CD4-positive, alpha-beta memory T cell (primary cell): Measurements from ENCODE around the gene RASD1. TPM values are rescaled to one million over a fixed set of nuclear protein-coding genes. Genes with fewer than 3 reads are reported as not detected.
A peak's percentile ranks its signal among the peaks of the same experiment; 100 is the strongest.

Experiments used
- CTCF ChIA-PET: fragments of 350-600 bp; sonication (Branson Sonifier 250); formaldehyde crosslinking; loops from one replicate; lab custom pipeline; 2021; ENCODE audit warnings: inconsistent platforms; ENCODE audit not compliant: partially characterized antibody; lab: Charles Lee
- POLR2A ChIA-PET: fragments of 350-600 bp; sonication (Branson Sonifier 250); formaldehyde crosslinking; loops from one replicate; lab custom pipeline; 2021; ENCODE audit not compliant: partially characterized antibody; lab: Charles Lee
- DNase-seq, 5 donors: peaks; one replicate each; pipeline versions ENCODE4 v3.0.0 to v3.0.0-alpha.2; 2020 to 2022; ENCODE audit warnings: mixed read lengths in 1 of 5
- H3K27ac ChIP-seq: one replicate; pipeline ENCODE4 v1.7.0; 2013; ENCODE audit warnings: low read depth, low read length
- H3K27me3 ChIP-seq: 2 replicates; pipeline ENCODE4 v1.7.0; 2013; ENCODE audit warnings: mild to moderate bottlenecking, low read length, moderate library complexity; ENCODE audit not compliant: insufficient read depth
- H3K36me3 ChIP-seq: 2 replicates; pipeline ENCODE4 v1.7.0; 2013; ENCODE audit warnings: mild to moderate bottlenecking, low read length, moderate library complexity; ENCODE audit not compliant: insufficient read depth
- H3K4me1 ChIP-seq: 2 replicates; pipeline ENCODE4 v1.7.0; 2013; ENCODE audit warnings: mild to moderate bottlenecking, low read length, moderate library complexity; ENCODE audit not compliant: insufficient read depth
- H3K4me3 ChIP-seq, 2 donors: one replicate each; pipeline ENCODE4 v1.7.0; 2013; ENCODE audit warnings: low read length in 2 of 2, mild to moderate bottlenecking in 1 of 2
- H3K9me3 ChIP-seq, 2 donors: one replicate each; pipeline ENCODE4 v1.7.0; 2013; ENCODE audit warnings: low read length in 2 of 2, control low read depth in 1 of 2; ENCODE audit not compliant: control insufficient read depth in 1 of 2
- H3K27ac Mint-ChIP-seq, 7 donors: one replicate each; pipeline ENCODE4 v1.8.0; 2020 to 2021; ENCODE audit warnings: mixed read lengths in 7 of 7, mild to moderate bottlenecking in 6 of 7, inconsistent platforms in 3 of 7, moderate library complexity in 3 of 7
- H3K27me3 Mint-ChIP-seq, 2 donors: one replicate each; pipeline ENCODE4 v1.8.0; 2020 to 2021; ENCODE audit warnings: mixed read lengths in 2 of 2
- H3K36me3 Mint-ChIP-seq, 2 donors: one replicate each; pipeline ENCODE4 v1.8.0; 2020 to 2021; ENCODE audit warnings: mixed read lengths in 2 of 2, inconsistent platforms in 1 of 2, mild to moderate bottlenecking in 1 of 2
- H3K4me1 Mint-ChIP-seq, 4 donors: one replicate each; pipeline ENCODE4 v1.8.0; 2020 to 2021; ENCODE audit warnings: mixed read lengths in 4 of 4, mild to moderate bottlenecking in 1 of 4
- H3K4me3 Mint-ChIP-seq, 8 donors: one replicate each; pipeline ENCODE4 v1.8.0; 2020 to 2021; ENCODE audit warnings: mixed read lengths in 8 of 8, mild to moderate bottlenecking in 7 of 8, moderate library complexity in 6 of 8, inconsistent platforms in 3 of 8
- H3K9me3 Mint-ChIP-seq, 8 donors: one replicate each; pipeline ENCODE4 v1.8.0; 2020 to 2021; ENCODE audit warnings: mixed read lengths in 8 of 8, mild to moderate bottlenecking in 5 of 8, inconsistent platforms in 3 of 8, moderate library complexity in 1 of 8
- intact Hi-C: fragments of 100-400 bp; cut with micrococcal nuclease; formaldehyde crosslinking; loops from one replicate; pipeline ENCODE4 v1.15.1; 2023
- polyA plus RNA-seq, 2 donors: library from polyadenylated mRNA; unstranded; fragments of 300-500 nt; fragmentation: Illumina TruSeq; gene quantifications; one replicate each; pipeline ENCODE4 v1.2.3, GENCODE V29; 2021
- total RNA-seq, 2 experiments: library from RNA; stranded (reverse); gene quantifications; one replicate each; pipeline ENCODE4 v1.2.3, GENCODE V29; 2021

RASD1 gene
- total and polyA plus RNA-seq, 4 experiments from 2014 or later, result 0.38 to 0.87 (median 0.65) TPM

GRCh38 chr17:17516941-17517720 is 20.9 kb upstream of the RASD1 start:
- ChIA-PET POLR2A (no interaction called here), CTCF (no interaction called here)
- no peaks in the 10 kb centered on the region for H3K27me3 Mint-ChIP-seq
- peaks cover 0 to 4% of the 10 kb centered on the region in 2 donors for H3K36me3 Mint-ChIP-seq
- H3K9me3 ChIP-seq, result no peaks in the 10 kb centered on the region
- no peaks in the 10 kb centered on the region for H3K27me3 ChIP-seq
- peaks cover 0 to 2% (median under 1%) of the 10 kb centered on the region in 4 donors for H3K4me1 Mint-ChIP-seq
- H3K4me1 ChIP-seq, result no peaks in the 10 kb centered on the region
- H3K9me3 Mint-ChIP-seq, result no peaks in the 10 kb centered on the region
- H3K27ac ChIP-seq, result no peak overlapping the region
- H3K36me3 ChIP-seq, result no peaks in the 10 kb centered on the region
- H3K4me3 ChIP-seq, result no peak overlapping the region
- no peak for DNase-seq
- H3K4me3 Mint-ChIP-seq, result no peak overlapping the region
- H3K27ac Mint-ChIP-seq, result no peak overlapping the region
- intact Hi-C loops, result no loop called here

GRCh38 chr17:17515934-17516930 is 20.0 kb upstream of the RASD1 start:
- Histone ChIP-seq H3K9me3 (no peaks in the 10 kb centered on the region), H3K4me3 (no peak overlapping the region), H3K27me3 (no peaks in the 10 kb centered on the region), H3K27ac (no peak overlapping the region), H3K36me3 (no peaks in the 10 kb centered on the region), H3K4me1 (no peaks in the 10 kb centered on the region)
- peaks cover 0 to 2% (median under 1%) of the 10 kb centered on the region in 4 donors for H3K4me1 Mint-ChIP-seq
- no peak for DNase-seq
- no peaks in the 10 kb centered on the region for H3K27me3 Mint-ChIP-seq
- CTCF ChIA-PET, result interaction anchor here (1.0 kb wide), 1 partner anchor 11 kb away, joined by 3 read pairs; no protein-coding TSS in a partner anchor
- no peaks in the 10 kb centered on the region for H3K9me3 Mint-ChIP-seq
- intact Hi-C loops, result no loop called here
- no peak overlapping the region for H3K4me3 Mint-ChIP-seq
- peaks cover 0 to 4% of the 10 kb centered on the region in 2 donors for H3K36me3 Mint-ChIP-seq
- peak overlapping the region in 1 of 7 donors; percentile 3 for H3K27ac Mint-ChIP-seq
- POLR2A ChIA-PET, result no interaction called here

GRCh38 chr17:17514993-17515933 is 19.1 kb upstream of the RASD1 start:
- Histone ChIP-seq H3K9me3 (no peaks in the 10 kb centered on the region), H3K4me1 (no peaks in the 10 kb centered on the region), H3K27ac (no peak overlapping the region), H3K27me3 (no peaks in the 10 kb centered on the region), H3K36me3 (no peaks in the 10 kb centered on the region), H3K4me3 (no peak overlapping the region)
- DNase-seq, result no peak
- Mint-ChIP-seq H3K4me1 (peaks cover 0 to 8% (median 2%) of the 10 kb centered on the region in 4 donors), H3K4me3 (no peak overlapping the region), H3K9me3 (no peaks in the 10 kb centered on the region), H3K27me3 (no peaks in the 10 kb centered on the region), H3K36me3 (peaks cover 0 to 4% of the 10 kb centered on the region in 2 donors), H3K27ac (no peak overlapping the region)
- ChIA-PET POLR2A (no interaction called here), CTCF (interaction anchor here (1.0 kb wide), 1 partner anchor 12 kb away, joined by 3 read pairs; no protein-coding TSS in a partner anchor)
- intact Hi-C loops, result no loop called here

GRCh38 chr17:17514361-17514992 is 18.3 kb upstream of the RASD1 start:
- ChIA-PET CTCF (no interaction called here), POLR2A (no interaction called here)
- H3K4me1 ChIP-seq, result no peaks in the 10 kb centered on the region
- no peak for DNase-seq
- no peak overlapping the region for H3K27ac ChIP-seq
- no peak overlapping the region for H3K27ac Mint-ChIP-seq
- intact Hi-C loops, result no loop called here
- H3K9me3 ChIP-seq, result no peaks in the 10 kb centered on the region
- H3K4me1 Mint-ChIP-seq, result peaks cover 0 to 10% (median 2%) of the 10 kb centered on the region in 4 donors
- H3K4me3 ChIP-seq, result no peak overlapping the region
- H3K27me3 ChIP-seq, result no peaks in the 10 kb centered on the region
- H3K36me3 Mint-ChIP-seq, result peaks cover 0 to 4% of the 10 kb centered on the region in 2 donors
- no peaks in the 10 kb centered on the region for H3K27me3 Mint-ChIP-seq
- H3K9me3 Mint-ChIP-seq, result no peaks in the 10 kb centered on the region
- no peak overlapping the region for H3K4me3 Mint-ChIP-seq
- no peaks in the 10 kb centered on the region for H3K36me3 ChIP-seq

- H3K27ac Mint-ChIP-seq, result peak overlapping the region in 1 of 7 donors; percentile 70
These were observed 17.4 kb upstream of the RASD1 start for GRCh38 chr17:17513626-17514025.

GRCh38 chr17:17512866-17513265 is 16.7 kb upstream of the RASD1 start:
- H3K36me3 Mint-ChIP-seq, result peaks cover 0 to 4% of the 10 kb centered on the region in 2 donors
- no peak for DNase-seq
- no peaks in the 10 kb centered on the region for H3K9me3 Mint-ChIP-seq
- CTCF ChIA-PET, result interaction anchor here (3.2 kb wide), 1 partner anchor 16 kb away, joined by 13 read pairs; the partner anchor contains the start of gene RASD1
- H3K4me3 Mint-ChIP-seq, result no peak overlapping the region
- Histone ChIP-seq H3K36me3 (no peaks in the 10 kb centered on the region), H3K27ac (no peak overlapping the region), H3K27me3 (no peaks in the 10 kb centered on the region), H3K4me3 (no peak overlapping the region), H3K9me3 (no peaks in the 10 kb centered on the region), H3K4me1 (no peaks in the 10 kb centered on the region)
- peaks cover 0 to 10% (median 2%) of the 10 kb centered on the region in 4 donors for H3K4me1 Mint-ChIP-seq
- H3K27ac Mint-ChIP-seq, result no peak overlapping the region
- intact Hi-C loops, result no loop called here
- H3K27me3 Mint-ChIP-seq, result no peaks in the 10 kb centered on the region
- POLR2A ChIA-PET, result no interaction called here

More at GRCh38 chr17:17513626-17514025, 17.4 kb upstream of the RASD1 start:
- intact Hi-C loops, result no loop called here
- ChIA-PET CTCF (no interaction called here), POLR2A (no interaction called here)
- H3K36me3 ChIP-seq, result no peaks in the 10 kb centered on the region
- Mint-ChIP-seq H3K27me3 (no peaks in the 10 kb centered on the region), H3K4me1 (peaks cover 0 to 10% (median 2%) of the 10 kb centered on the region in 4 donors), H3K9me3 (no peaks in the 10 kb centered on the region), H3K36me3 (peaks cover 0 to 4% of the 10 kb centered on the region in 2 donors), H3K4me3 (no peak overlapping the region)
- no peak for DNase-seq
- no peak overlapping the region for H3K27ac ChIP-seq
- no peaks in the 10 kb centered on the region for H3K4me1 ChIP-seq
- H3K9me3 ChIP-seq, result no peaks in the 10 kb centered on the region
- no peaks in the 10 kb centered on the region for H3K27me3 ChIP-seq
- H3K4me3 ChIP-seq, result no peak overlapping the region
